Astrocyte of the hippocampus (primary cell): ENCODE measurements around the gene TRMO.

Experiments
- DNase-seq: peaks from one replicate; pipeline ENCODE4 v3.0.0; 2011; ENCODE audit warnings: low read depth, low spot score

The TRMO gene

DNA sequence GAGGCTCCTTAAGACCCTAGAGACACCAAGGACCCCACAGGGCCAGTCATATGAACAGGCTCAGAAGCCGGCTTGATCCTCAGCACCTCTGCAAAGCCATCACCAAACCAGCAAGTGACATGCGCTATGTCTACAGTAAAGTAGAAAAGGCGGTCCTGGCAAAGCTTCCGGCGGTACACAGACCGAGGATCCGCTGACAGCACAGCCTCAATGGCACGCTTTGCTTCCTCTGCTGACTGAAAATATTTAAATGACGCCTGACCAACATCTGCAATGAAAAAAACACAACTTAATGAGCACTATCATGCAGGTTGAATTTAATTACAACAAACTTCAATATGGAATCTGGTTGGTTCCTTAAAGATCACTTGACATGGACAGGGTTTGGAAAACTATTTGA, 17.6 kb downstream of the TRMO start:
- no peak for DNase-seq

DNA sequence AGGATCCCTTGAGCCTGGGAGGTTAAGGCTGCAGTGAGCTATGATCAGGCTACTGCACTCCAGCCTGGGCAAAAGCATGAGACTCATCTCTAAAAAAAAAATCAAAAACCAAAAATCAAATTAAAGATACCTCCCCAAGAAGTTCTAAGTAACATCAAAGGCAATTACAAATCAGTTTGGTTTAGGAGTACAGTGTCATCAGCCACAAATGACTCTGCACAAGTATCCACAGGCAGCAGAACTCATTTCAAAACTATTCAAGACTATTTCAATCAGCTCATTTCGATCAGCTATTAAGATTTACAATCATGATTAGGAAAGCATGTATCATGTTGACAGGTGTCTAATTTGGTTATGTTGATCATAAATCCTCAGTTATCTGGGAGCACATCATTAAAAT, 19.1 kb downstream of the TRMO start:
- DNase-seq, result no peak

DNA sequence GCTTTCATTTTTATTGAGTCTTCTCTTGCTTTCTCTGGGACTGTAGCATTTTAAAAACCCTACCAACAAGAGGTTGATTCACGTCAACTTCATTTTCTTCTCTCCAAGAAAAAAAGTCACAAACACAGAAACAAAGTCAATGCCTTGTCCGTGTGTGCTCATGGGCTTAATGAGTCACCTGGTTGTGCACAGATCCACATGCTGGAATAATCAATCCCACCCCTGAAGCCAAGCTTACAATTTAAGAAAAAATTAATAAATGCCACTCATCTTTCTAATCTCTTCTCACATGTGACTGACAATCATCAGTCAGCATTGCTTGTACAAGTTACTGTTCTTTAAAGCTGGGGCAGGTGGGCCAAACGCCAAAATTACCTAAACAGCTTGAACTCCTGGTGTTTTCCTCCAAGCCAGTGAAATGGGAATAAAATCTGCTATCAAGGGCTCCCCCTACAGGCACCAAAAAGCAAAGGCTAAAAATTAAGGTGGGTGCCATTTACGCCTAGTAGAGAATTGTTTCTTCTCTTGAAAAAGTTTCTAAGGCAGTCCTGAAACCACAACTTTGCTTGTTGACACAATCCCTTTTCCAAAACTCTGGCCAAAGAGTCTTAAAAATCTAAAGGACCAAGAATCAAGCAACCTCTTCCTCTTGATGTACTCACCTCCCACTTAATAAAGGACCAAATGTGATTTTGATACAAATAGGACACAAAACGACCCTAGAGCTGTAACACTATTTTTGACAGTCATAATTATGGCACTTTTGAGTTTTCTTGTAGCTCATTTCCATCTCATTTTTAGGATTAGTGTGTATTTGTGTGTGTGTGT, 21.3 kb downstream of the TRMO start:
- DNase-seq, result peak; percentile 71

DNA sequence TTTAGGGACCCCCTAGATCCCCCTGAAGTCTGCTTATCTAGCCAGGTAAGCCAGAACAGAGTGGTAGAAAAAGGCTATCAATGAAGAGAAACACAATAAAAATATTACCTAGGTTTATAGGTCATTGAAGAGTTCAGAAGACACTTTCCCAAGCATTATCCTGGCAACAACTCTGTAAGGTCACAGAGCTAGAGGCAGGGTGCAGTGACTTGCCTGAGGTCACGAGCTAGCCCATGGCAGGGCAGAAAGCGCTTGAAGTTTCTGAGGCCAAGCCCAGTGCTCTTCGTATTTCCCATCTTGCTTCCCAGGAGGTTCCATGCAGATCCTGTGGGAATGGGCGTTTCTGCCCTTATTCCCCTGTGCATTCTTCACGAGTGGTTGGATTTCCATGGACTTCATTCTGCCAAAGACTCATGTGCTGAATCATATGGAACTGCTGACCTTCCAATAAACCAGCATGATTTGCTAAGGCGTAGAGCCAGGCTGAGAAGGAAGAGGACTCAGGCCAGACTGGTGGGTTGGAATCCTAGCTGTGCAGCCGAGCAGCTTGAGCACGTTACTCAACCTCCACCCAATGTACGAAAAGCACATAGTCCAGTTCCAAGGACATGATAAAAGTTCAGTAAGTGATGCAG, 22.1 kb downstream of the TRMO start:
- peak; percentile 5 for DNase-seq

DNA sequence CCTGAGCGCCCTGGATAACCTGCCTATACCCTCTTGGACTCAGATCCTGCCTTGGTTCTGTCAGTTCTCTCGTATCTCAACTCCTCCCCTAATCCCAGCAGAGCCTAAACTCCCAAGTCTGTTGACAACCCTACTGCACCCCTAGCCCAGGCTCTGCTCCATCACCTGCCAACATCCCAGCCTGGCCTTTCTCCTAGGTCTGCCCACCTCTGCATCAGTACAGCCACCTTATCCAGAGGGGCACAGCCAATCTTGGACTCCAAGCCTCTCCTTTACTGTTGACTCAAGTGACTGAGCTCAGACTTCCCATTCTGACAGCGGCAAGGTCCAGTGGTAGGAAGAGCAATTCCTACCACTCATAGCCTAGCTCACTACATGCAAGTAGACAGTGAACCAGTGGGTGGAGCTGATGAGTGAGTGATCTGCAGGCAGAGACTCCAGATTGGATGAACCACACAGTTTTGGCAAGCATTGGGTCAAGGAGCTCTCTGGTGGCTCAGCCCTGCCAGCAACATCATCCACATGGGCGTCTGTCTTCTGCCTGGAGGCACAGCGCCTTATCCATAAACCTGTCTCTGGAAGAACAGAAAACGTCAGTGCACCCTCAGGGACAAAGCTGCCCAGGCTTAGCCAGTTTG, 26.5 kb downstream of the TRMO start:
- no peak for DNase-seq

DNA sequence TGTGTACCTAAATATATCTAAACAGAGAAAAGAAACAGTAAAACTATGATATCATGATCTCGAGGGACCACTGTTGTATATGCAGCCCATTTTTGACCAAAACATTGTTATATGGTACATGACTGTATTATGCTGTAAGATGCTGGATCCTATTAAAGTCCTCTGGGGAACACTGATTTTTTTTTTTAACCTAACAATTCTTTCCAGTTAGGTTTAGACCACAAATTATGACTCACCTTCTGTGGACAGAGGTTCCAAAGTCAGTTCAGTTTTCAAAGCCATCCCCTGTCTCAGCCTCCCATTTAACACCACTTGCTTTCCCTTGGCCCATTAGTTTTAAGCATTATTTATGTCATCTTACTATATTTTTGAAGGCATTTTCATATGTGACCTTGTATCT, 27.1 kb downstream of the TRMO start:
- DNase-seq, result no peak

DNA sequence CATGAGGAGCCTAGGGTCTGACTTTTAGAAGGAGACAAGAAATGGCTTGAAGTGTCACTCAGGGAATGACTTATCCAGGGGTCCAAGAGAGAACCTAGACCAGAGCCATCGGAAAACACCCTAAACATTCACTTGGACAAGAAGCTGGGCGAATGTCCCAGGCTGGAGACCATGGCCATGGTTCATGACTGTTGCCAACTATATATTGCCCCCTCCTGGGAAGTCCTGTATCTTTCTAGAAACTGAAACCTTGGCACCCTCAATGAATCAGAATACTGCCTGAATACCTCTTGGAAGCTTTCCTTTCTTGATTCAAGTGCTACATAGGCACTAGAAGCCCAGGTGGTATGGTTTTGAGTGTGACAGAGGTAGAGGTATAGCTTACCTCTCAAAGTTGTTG, 29.9 kb downstream of the TRMO start:
- no peak for DNase-seq

DNA sequence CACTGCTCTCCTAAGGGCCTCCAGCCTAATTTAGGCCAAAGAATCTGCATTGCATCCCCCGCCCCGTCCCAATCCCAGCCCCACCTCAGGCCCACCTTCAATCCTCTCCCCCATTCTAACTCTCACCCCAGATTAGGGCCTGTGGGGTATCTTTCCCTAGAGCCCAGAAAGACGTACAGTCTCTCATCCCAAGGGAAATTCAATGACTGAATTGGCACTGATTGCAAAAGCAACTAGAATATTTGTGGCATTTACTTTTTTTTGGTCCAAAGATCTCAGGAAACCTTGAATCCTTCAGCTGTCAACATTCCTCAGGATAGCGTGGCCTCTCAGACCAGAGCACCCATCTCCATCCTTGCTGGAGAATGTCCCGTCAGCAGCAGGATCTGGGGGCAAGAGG, 30.6 kb downstream of the TRMO start:
- DNase-seq, result no peak

DNA sequence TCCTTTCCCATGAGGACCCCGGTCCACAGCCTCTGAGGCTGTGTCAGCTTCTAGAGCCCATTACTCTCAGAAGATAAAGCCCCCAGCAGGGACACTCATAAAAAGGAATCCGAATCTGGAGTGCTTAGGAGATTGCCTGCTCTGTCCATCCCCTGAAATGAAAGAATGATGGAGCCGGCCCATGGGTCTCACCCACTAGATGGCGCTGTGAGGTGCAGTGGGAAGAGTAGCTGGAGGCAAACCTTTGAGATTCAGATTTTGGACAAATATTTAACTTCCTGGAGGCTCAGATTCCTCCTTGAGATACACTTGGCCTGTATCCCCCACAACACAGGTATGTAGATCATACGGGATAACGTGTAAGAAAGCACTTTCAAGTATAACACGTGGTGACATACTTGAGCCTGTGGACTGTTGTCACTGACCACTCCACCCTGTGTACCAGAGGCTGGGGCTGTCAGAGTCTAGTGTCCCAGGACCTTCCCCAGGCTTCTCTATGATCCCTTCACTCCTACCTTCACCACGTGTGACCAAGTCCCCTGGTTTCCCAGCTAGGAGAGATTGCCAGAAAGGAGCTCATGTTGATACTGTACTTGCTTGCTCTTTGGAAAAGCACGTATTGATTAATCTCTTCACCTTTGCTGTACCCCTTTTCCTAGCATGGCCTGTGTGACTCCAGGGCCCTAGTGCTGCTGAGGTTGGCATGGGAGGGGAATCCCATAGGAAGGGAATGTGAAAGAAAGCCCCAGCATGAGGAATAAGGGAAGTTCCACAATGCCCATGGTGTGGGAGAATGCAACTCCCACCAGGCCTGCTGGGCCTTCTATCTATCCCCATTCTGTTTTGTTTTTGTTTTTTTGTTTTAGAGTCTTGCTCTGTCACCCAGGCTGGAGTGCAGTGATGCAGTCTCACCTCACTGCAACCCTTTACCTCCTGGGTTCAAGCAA, 32.1 kb downstream of the TRMO start:
- DNase-seq, result peak; percentile 6

DNA sequence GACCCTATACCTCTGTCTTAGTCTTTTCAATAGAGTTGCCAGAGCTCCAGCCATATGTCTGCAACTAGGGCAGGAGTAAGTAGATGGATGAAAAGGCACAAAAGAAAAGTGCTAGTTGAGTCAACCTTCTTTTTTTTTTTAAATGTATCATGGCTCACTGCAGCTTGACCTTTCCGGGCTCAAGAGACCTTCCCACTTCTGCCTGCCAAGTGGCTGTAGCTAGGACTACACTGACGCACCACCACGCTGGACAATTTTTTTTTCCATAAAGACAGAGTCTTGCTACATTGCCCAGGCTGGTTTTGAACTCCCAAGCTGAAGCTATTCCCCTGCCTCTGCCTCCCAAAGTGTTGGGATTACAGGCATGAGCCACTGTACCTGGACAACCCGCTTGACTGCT, 42.0 kb downstream of the TRMO start:
- DNase-seq, result no peak

DNA sequence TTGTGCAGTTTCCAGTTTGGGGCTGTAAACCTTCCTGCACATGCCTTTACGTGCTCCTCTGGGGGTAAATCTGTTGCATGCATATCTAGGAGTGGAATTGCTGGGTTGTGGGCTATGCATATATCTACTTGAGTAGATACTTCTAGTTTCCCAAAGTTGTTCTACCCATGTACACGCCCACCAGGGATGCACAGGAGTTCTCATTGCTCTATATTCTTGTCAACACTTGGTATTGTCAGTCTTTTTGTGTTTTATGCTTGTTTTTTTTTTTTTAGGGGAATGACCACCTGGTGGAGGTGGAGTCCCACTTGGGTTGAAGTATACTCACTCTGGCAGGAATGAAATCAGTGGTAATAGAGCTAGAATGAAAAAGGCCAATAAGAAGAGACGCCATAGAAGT, 46.2 kb downstream of the TRMO start:
- no peak for DNase-seq

DNA sequence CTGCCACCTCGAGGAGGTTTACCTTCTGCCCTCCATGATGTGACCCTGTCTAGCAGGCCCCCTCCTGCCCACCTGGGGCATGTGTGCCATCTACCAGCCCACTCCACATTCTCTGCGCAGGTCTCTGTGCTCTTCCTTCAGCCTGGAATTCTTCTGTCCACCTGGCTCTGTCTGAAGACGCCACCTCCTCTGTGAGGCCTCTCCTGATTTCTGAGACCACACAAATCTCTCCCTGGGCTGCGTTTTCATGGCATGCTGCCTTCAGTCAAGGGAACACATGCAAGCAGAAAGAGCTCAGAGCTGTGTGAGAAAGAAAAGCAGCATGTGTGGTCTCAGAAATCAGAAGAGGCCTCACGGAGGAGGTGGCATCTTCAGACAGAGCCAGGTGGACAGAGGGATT, 47.2 kb downstream of the TRMO start:
- DNase-seq, result no peak

DNA sequence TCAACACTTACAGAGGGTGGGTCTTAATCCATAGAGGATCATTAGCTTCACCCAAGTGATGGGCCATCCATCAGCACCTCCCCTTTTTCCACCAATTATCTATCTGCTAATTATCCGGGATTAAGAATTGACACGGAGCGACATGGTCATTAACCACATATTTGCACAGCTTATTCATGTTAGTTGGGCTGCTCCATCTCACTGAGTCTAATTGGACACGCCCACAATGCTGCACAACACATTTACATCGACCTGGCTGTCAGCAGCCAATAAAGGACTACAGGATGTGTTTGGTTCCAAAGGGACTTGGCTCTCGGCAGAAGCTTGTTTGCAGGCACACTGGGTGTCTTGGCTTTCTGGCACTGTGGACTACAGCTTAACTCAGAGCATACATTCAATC, 47.7 kb downstream of the TRMO start:
- DNase-seq, result no peak

DNA sequence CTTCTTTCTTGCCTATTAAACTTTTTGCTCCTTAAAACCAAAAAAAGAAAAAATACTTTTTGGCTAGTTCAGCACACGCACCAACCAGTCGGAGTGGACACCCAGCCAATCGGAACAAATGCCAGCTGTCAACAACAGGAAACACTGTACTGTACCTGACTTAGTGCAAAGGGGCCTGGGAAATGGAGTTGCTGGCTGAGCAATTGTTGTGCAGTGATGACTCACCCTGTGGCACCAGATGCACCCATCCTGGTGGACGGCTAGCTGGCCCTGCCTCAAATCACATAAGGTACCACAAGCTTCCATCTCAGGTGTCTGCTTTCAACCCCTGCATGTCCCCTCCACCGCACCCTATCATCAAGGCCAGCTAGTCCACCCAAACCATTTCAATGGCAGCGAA, 48.4 kb downstream of the TRMO start:
- peak; percentile 52 for DNase-seq

DNA sequence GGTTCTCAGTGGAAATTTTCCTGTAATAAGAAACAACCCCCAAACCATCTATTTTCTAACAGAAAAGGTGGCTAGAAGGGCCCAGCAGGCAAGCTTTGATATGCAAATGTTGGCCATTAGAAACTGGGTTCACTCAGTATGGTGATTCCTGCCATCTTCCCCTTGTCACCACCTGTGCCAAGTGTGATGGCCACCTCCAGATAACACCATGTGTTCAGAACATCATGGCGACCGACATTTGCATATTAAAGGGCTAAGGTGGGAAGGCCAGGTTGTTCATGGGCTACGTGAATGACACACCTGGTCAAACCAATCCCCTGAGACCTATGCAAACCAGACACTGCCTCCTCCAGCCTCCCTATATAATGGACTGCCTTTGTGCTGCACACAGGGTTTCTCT, 48.9 kb downstream of the TRMO start:
- DNase-seq, result no peak

DNA sequence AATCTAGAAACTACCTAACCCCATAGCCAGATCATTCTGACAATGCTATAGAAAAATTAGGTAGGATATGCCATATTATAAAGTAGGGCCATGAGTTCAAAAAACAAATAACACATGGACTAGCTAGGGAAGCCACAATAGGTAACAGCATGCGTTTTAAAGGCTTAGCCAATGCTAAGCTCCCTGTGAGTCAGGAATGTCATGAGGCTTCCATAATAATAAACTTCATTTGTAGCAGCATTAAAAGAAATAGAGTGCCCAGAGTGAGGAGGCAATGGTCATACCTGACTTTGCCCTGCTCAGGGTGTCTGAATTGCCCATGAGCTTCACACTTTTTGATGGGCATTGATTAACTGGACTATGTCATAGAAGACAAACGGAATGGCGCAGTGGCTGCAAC, 53.4 kb downstream of the TRMO start:
- DNase-seq, result no peak

DNA sequence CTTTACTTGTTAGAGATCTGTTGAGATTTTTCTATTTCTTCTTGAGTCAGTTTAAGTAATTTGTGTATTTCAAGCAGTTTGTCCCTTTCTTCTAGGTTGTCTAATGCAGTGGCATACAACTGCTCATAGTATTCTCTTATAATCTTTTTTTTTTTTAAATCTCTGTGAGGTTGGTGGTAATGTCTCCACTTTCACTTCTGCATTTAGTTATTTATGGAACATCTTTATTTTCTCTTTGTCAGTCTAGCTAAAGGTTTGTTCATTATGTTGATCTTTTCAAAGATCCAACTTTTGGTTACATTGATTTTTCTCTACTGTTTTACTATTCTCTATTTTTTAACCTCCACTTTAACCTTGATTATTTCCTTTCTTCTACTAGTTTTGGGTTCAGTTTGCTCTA, 55.5 kb downstream of the TRMO start:
- no peak for DNase-seq

DNA sequence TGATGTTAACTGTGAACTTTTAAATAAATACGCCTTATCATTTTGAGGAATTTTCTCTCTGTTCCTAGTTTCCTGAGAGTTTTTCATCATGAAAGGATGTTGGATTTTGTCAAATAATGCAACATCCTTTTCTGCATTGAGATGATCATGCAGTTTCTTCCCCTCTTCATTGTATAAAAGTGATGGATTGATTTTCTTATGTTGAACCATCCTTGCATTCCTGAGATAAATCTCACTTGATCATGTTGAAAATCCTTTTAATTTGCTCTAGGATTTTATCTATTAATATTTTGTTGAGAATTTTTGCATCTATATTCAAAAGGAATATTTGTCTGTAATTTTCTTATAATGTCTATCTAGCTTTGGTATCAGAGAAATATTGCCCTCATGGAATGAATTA, 56.0 kb downstream of the TRMO start:
- DNase-seq, result no peak

DNA sequence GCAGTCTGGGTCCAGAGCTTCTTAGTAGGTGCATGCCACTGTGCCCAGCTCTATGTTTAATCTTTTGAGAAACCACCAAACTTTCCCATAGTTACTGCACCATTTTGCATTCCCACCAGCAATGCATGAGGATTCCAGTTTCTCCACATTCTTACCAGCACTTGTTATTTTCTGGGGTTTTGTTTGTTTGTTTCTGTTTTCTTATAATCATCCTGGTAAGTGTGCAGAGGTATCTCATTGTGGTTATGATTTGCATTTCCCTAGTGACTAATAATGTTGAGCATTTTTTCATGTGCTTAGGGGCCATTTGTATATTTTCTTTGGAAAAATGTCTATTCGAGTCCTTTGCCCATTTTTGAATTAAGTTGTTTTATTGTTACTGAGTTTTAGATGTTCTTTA, 57.9 kb downstream of the TRMO start:
- DNase-seq, result no peak

DNA sequence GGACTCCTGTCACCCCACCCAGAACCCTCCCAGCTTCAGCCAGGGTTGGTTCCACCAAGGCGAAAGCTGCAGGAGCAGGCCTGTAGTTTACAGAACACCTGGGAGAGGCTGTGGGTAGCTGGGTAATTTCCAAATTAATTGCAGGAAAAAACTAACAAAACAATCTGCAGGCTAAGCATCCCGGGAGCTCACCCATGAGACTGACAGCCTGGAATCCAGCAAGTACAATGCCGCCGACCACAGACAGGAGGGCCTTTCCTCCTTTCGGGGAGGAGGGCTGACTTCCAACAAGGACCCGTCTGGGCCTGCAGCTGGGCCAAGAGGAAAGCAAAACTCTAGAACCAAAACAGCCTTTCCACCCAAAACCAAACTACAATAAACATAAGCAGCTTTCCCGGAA, 59.0 kb downstream of the TRMO start:
- DNase-seq, result peak; percentile 52

DNA sequence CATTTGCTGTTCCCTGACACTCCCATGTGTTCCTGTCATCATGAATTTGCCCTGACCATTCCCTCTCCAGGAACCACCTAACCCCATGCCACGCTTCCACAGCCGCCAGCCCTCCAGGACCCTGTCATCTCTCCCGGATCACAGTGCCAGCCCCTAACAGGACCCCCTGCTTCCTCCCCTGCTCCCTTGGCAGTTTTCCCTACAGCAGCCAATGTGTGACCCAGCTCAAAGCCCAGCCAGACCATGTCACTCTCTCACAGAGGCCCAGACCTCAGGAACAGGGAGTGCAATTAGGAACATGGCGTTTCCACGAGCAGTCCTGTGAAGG, 61.2 kb downstream of the TRMO start:
- DNase-seq, result no peak
